Measurements from ENCODE around the gene FAM107A. TPM values are rescaled to one million over a fixed set of nuclear protein-coding genes. Genes with fewer than 3 reads are reported as not detected.

FAM107A gene
- total RNA-seq, 1 experiment from 2014 or later = not detected

DNA sequence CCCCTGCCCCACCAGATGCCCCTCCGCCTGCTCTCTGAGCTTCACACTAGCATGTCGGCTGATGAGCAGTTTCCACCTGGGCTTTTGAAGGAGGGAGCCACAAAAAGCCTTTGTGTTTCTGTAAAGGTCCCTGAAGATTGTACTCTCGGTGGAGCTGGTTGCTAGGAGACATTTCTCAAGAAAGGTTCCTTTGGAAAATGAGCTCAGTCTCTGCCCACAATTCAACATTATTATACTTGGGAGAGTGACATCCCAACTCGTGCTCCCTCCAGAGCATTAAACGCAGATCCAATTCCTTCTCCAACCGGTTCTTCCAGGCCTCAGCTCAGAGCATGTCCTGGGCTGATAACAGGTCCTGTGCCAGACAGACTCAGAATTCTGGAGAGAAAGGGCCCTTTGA lies 26.8 kb upstream of the FAM107A start:
- POLR2A ChIA-PET (ENCODE audit: low non-redundant PET) = no interaction called here
- no TSS peak for BruUV-seq (replicated peaks)
- CTCF ChIA-PET = no interaction called here
- H3K9me3 ChIP-seq (ENCODE audit: low read depth, low read length, poor library complexity, severe bottlenecking) = no peaks in the 10 kb centered on the region
- intact Hi-C loops (cut with micrococcal nuclease; ENCODE audit: unreplicated experiment) = no loop called here
- no peak for TF ChIP-seq CTCF (conservative IDR thresholded peaks at IDR 0.05; ENCODE audit: low read depth, low read length)
- TF ChIP-seq EZH2 (IDR thresholded peaks at IDR 0.05; ENCODE audit: borderline replicate concordance, low read depth, low read length, poor library complexity, severe bottlenecking) = no peak
- no peak overlapping the region for H3K4me3 ChIP-seq (ENCODE audit: low read depth, low read length, poor library complexity, severe bottlenecking)
- H3K27me3 ChIP-seq (replicated peaks; ENCODE audit: insufficient read depth, low read depth, low read length, poor library complexity) = no peaks in the 10 kb centered on the region
- H3K36me3 ChIP-seq (ENCODE audit: insufficient read depth, low read length, poor library complexity, severe bottlenecking) = no peaks in the 10 kb centered on the region
- DNase-seq (ENCODE audit: low spot score) = no peak
- H3K4me1 ChIP-seq (ENCODE audit: insufficient read depth, low read length, poor library complexity, severe bottlenecking) = no peaks in the 10 kb centered on the region
- H3K27ac ChIP-seq (ENCODE audit: low read depth, low read length, poor library complexity, severe bottlenecking) = no peak overlapping the region

DNA sequence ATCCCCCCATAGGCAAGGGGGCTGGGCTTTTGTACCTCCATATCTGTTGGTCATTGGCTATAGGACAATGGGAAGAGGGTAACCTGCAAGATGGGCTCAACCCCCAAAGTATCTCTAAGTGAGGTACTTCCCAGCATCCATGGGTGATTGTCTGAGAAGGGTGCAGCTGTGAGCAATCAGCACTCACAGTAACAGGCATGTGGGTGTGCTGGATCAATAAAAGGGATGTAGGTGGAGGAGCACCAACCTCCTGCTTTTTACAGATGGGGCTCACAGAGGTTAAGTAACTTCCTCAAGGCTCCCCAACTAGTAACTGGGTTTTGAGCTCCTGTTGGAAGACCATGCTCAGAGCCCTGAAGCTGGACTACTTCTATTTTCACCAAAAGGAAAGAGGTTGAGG lies 26.4 kb upstream of the FAM107A start:
- H3K9me3 ChIP-seq (ENCODE audit: low read depth, low read length, poor library complexity, severe bottlenecking) = no peaks in the 10 kb centered on the region
- no peak overlapping the region for H3K27ac ChIP-seq (ENCODE audit: low read depth, low read length, poor library complexity, severe bottlenecking)
- no peak overlapping the region for H3K4me3 ChIP-seq (ENCODE audit: low read depth, low read length, poor library complexity, severe bottlenecking)
- intact Hi-C loops (cut with micrococcal nuclease; ENCODE audit: unreplicated experiment) = no loop called here
- H3K4me1 ChIP-seq (ENCODE audit: insufficient read depth, low read length, poor library complexity, severe bottlenecking) = no peaks in the 10 kb centered on the region
- POLR2A ChIA-PET (ENCODE audit: low non-redundant PET) = no interaction called here
- no peaks in the 10 kb centered on the region for H3K27me3 ChIP-seq (replicated peaks; ENCODE audit: insufficient read depth, low read depth, low read length, poor library complexity)
- DNase-seq (ENCODE audit: low spot score) = no peak
- H3K36me3 ChIP-seq (ENCODE audit: insufficient read depth, low read length, poor library complexity, severe bottlenecking) = no peaks in the 10 kb centered on the region
- no peak for TF ChIP-seq CTCF (conservative IDR thresholded peaks at IDR 0.05; ENCODE audit: low read depth, low read length)
- no peak for TF ChIP-seq EZH2 (IDR thresholded peaks at IDR 0.05; ENCODE audit: borderline replicate concordance, low read depth, low read length, poor library complexity, severe bottlenecking)
- CTCF ChIA-PET = no interaction called here
- BruUV-seq (replicated peaks) = no TSS peak

- no TSS peak for BruUV-seq (replicated peaks)
- POLR2A ChIA-PET (ENCODE audit: low non-redundant PET) = no interaction called here
- H3K27ac ChIP-seq (ENCODE audit: low read depth, low read length, poor library complexity, severe bottlenecking) = no peak overlapping the region
Measured at GRCh38 chr3:58597770-58598310, 20.6 kb upstream of the FAM107A start.

More at GRCh38 chr3:58597770-58598310, 20.6 kb upstream of the FAM107A start:
- Histone ChIP-seq H3K9me3 (ENCODE audit: low read depth, low read length, poor library complexity, severe bottlenecking) (no peaks in the 10 kb centered on the region), H3K27me3 (replicated peaks; ENCODE audit: insufficient read depth, low read depth, low read length, poor library complexity) (no peaks in the 10 kb centered on the region), H3K36me3 (ENCODE audit: insufficient read depth, low read length, poor library complexity, severe bottlenecking) (no peaks in the 10 kb centered on the region), H3K4me1 (ENCODE audit: insufficient read depth, low read length, poor library complexity, severe bottlenecking) (no peaks in the 10 kb centered on the region), H3K4me3 (ENCODE audit: low read depth, low read length, poor library complexity, severe bottlenecking) (no peak overlapping the region)
- CTCF ChIA-PET = no interaction called here
- intact Hi-C loops (cut with micrococcal nuclease; ENCODE audit: unreplicated experiment) = no loop called here
- TF ChIP-seq EZH2 (IDR thresholded peaks at IDR 0.05; ENCODE audit: borderline replicate concordance, low read depth, low read length, poor library complexity, severe bottlenecking) (no peak), CTCF (conservative IDR thresholded peaks at IDR 0.05; ENCODE audit: low read depth, low read length) (no peak)
- no peak for DNase-seq (ENCODE audit: low spot score)

Data from A673 (cell line).